WTC11 (cell line): ENCODE measurements around the gene ACADL.

Experiments used
- ZBTB21 ChIP-seq: sonication (generic); formaldehyde crosslinking; IDR thresholded peaks from 2 replicates; pipeline ENCODE4 v1.8.1; 2023; ENCODE audit warnings: mild to moderate bottlenecking, missing genetic modification reagents, borderline replicate concordance
- TF ChIP-seq, protein P1 (sequence below): fragments of 200-600 bp; IDR thresholded peaks from 2 replicates; pipeline ENCODE4 v1.8.0; 2022; ENCODE audit warnings: antibody characterized with exemption

GRCh38 chr2:210269148-210269547 is 43.9 kb upstream of the ACADL start:
- TF ChIP-seq ZBTB21 = no peak
- TF ChIP-seq, protein P1, sequence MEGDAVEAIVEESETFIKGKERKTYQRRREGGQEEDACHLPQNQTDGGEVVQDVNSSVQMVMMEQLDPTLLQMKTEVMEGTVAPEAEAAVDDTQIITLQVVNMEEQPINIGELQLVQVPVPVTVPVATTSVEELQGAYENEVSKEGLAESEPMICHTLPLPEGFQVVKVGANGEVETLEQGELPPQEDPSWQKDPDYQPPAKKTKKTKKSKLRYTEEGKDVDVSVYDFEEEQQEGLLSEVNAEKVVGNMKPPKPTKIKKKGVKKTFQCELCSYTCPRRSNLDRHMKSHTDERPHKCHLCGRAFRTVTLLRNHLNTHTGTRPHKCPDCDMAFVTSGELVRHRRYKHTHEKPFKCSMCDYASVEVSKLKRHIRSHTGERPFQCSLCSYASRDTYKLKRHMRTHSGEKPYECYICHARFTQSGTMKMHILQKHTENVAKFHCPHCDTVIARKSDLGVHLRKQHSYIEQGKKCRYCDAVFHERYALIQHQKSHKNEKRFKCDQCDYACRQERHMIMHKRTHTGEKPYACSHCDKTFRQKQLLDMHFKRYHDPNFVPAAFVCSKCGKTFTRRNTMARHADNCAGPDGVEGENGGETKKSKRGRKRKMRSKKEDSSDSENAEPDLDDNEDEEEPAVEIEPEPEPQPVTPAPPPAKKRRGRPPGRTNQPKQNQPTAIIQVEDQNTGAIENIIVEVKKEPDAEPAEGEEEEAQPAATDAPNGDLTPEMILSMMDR = no peak
